ENCODE measurements around the gene PDE11A. TPM values are rescaled to one million over a fixed set of nuclear protein-coding genes. Genes with fewer than 3 reads are reported as not detected.

PDE11A gene
- total and polyA plus RNA-seq, 2 of the 8 experiments (the other 6 are each of a cell fraction or from before 2014, with no cell fraction given), result 0.19 to 0.23 TPM

DNA sequence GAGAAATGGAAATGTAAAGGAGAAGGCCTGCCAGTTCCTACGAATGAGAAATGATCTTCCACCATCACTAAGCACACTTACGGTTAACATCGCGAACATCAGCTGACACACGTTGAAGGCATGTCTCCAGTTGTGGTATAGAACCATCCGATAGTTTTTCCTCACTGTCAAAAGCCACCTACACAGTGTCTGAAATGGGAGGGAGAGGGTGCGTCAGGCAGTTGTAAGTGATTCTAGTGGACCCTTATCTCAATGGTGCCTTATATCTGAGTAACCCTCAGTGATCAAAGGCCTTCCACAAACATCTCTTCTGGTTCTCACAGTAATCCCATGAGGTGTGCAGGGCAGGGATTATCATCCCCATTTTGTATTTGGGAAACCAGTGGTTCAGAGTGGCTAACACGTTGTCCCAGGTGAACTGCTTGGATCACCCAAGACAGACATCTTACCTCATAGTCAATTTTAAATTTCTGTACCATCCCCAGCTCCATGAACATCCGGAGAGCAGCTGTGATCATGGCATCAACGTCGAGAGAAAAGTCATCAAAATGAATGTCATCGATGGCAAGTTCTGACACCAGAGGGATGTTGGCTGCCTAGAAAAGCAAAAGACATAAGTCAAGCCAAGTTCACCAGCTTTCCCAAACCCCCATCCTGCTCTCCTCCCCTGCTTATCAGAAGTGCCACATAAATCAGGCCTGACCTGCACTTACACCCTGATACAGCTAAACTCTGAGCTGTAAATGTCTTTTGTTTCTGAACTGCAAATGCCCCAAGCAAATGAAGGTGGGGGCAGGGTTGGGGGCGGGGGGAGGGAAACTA, 344.8 kb downstream of the PDE11A start:
- CTCF ChIA-PET (ENCODE audit: partially characterized antibody), result interaction anchor here (0.7 to 3.0 kb wide), 7 partner anchors 10 to 566 kb away, joined by 3 to 16 read pairs (median 7); no protein-coding TSS in a partner anchor
- no peaks in the 10 kb centered on the region for H3K79me1 ChIP-seq (ENCODE audit: low read depth, low read length)
- H2BK12ac ChIP-seq (ENCODE audit: low read depth, low read length), result no peak overlapping the region
- H3K27me3 ChIP-seq (replicated peaks in 1 of 4; ENCODE audit: control insufficient read depth in 3 of 4, extremely low read depth in 1 of 4, insufficient read depth in 3 of 4, low read length in 3 of 4), result peaks cover 18 to 50% (median 45%) of the 10 kb centered on the region in 4 experiments
- H3K27ac ChIP-seq (ENCODE audit: low read depth, low read length), result no peak overlapping the region
- H3K36me3 ChIP-seq (ENCODE audit: control insufficient read depth in 2 of 4, insufficient read depth in 4 of 4, low read length in 3 of 4), result no peaks in the 10 kb centered on the region
- FAIRE-seq, result no peak
- 80% methylated on average over 13 of the region's 13 CpGs; no CpG with 5 or more reads in 1 of the 2 experiments for WGBS, 2 experiments (ENCODE audit: extremely low coverage in 1 of 2, insufficient coverage in 1 of 2, insufficient read length in 1 of 2, insufficient replicate concordance in 2 of 2, low coverage in 1 of 2, low lambda C conversion rate in 2 of 2, missing lambda C conversion rate in 1 of 2)
- H2BK5ac ChIP-seq (ENCODE audit: low read depth, low read length), result no peak overlapping the region
- H3K9ac ChIP-seq (replicated peaks in 1 of 4; ENCODE audit: extremely low read depth in 1 of 4, low read depth in 3 of 4, low read length in 3 of 4), result no peak overlapping the region
- no peak overlapping the region for H3K4ac ChIP-seq (replicated peaks; ENCODE audit: insufficient read length, low read depth, low read length)
- no peak overlapping the region for H3K4me3 ChIP-seq (ENCODE audit: extremely low read depth in 1 of 4, insufficient read depth in 2 of 4, low read depth in 3 of 4, low read length in 4 of 4)
- no peaks in the 10 kb centered on the region for H3K9me3 ChIP-seq (ENCODE audit: insufficient read depth in 2 of 2, low read depth in 1 of 2, low read length in 1 of 2)
- no peak overlapping the region for H3K18ac ChIP-seq (ENCODE audit: extremely low read depth, low read length)
- no peak overlapping the region for H3K56ac ChIP-seq (replicated peaks; ENCODE audit: insufficient read length, low read depth, low read length)
- H3K4me2 ChIP-seq (ENCODE audit: insufficient read depth in 1 of 2, low read depth in 2 of 2, low read length in 2 of 2), result no peak overlapping the region
- no peak overlapping the region for H3K14ac ChIP-seq (ENCODE audit: insufficient read length)
- H2BK120ac ChIP-seq (replicated peaks; ENCODE audit: low read depth, low read length), result no peak overlapping the region
- H3K79me2 ChIP-seq (ENCODE audit: control insufficient read depth in 1 of 2, insufficient read depth in 2 of 2, low read length in 2 of 2), result no peaks in the 10 kb centered on the region
- no peak overlapping the region for H2BK20ac ChIP-seq (ENCODE audit: low read length)
- H3K23me2 ChIP-seq (ENCODE audit: low read depth, low read length), result no peaks in the 10 kb centered on the region
- H4K8ac ChIP-seq (ENCODE audit: extremely low read depth, insufficient read depth, low read length), result no peak overlapping the region
- no peak overlapping the region for H2AK5ac ChIP-seq (ENCODE audit: low read depth, low read length)
- no peaks in the 10 kb centered on the region; a peak in 1 of 7 replicates for H3K4me1 ChIP-seq (replicated peaks in 1 of 4; ENCODE audit: control insufficient read depth in 3 of 4, insufficient read depth in 4 of 4, low read length in 3 of 4)
- H3K23ac ChIP-seq (ENCODE audit: insufficient read length), result no peak overlapping the region
- H4K5ac ChIP-seq (ENCODE audit: insufficient read length, low read depth, low read length), result no peak overlapping the region
- no peak for DNase-seq (ENCODE audit: low read depth in 1 of 2, low spot score in 2 of 2)
- H2AFZ ChIP-seq (ENCODE audit: low read length), result no peak overlapping the region
- H4K91ac ChIP-seq (replicated peaks; ENCODE audit: insufficient read length, low read length), result no peak overlapping the region
- POLR2A ChIA-PET (ENCODE audit: partially characterized antibody), result interaction anchor here (0.8 kb wide), 1 partner anchor 464 kb away, joined by 3 read pairs; no protein-coding TSS in a partner anchor
- no peak overlapping the region for H2BK15ac ChIP-seq (ENCODE audit: low read length)
- no peaks in the 10 kb centered on the region for H4K20me1 ChIP-seq (replicated peaks in 1 of 2; ENCODE audit: control insufficient read depth in 1 of 2, insufficient read depth in 2 of 2, low read length in 2 of 2)
- TF ChIP-seq POLR2AphosphoS5 (IDR thresholded peaks at IDR 0.05; ENCODE audit: low read depth, low read length), result no peak
- no peak for TF ChIP-seq GABPA (IDR thresholded peaks at IDR 0.05; ENCODE audit: borderline replicate concordance, insufficient read depth, low read length)
- TF ChIP-seq KDM5A (IDR thresholded peaks at IDR 0.05; ENCODE audit: low read length), result no peak
- TF ChIP-seq E2F6 (IDR thresholded peaks at IDR 0.05), result no peak
- no peak for TF ChIP-seq CBX8 (IDR thresholded peaks at IDR 0.05; ENCODE audit: borderline replicate concordance, low read depth, low read length)
- no peak for TF ChIP-seq RFX5 (IDR thresholded peaks at IDR 0.05; ENCODE audit: borderline replicate concordance, low read depth, low read length)
- TF ChIP-seq KDM4A (IDR thresholded peaks at IDR 0.05; ENCODE audit: low read depth, low read length, severe bottlenecking), result no peak
- TF ChIP-seq RAD21 (IDR thresholded peaks at IDR 0.05 in 1 of 2, conservative IDR thresholded peaks at IDR 0.05 in 1 of 2; ENCODE audit: low read depth in 2 of 2, low read length in 2 of 2), result no peak
- no peak for TF ChIP-seq RXRA (IDR thresholded peaks at IDR 0.05; ENCODE audit: insufficient read depth, low read depth, low read length)
- TF ChIP-seq BRCA1 (IDR thresholded peaks at IDR 0.05; ENCODE audit: low read depth, low read length), result no peak

All from H1 (cell line).